Adrenal gland (tissue), 12 donors: ENCODE results near the gene PIK3IP1. TPM values are rescaled to one million over a fixed set of nuclear protein-coding genes. Genes with fewer than 3 reads are reported as not detected.

Source experiments
- DNase-seq, 7 donors: peaks; one replicate each; pipeline ENCODE4 v3.0.0-alpha.2; 2019 to 2020
- H3K27ac ChIP-seq, 5 donors: fragments of 200-600 bp; sonication (generic) in 4 of 5; 1 replicate in 3 of 5; 2 replicates in 2 of 5; pipeline versions ENCODE4 v1.5.1 to v1.8.0; 2016 to 2020; ENCODE audit warnings: mild to moderate bottlenecking in 1 of 5
- H3K27me3 ChIP-seq: fragments of 200-600 bp; 2 replicates; pipeline ENCODE4 v1.8.0; 2021
- H3K36me3 ChIP-seq, 2 donors: fragments of 200-600 bp; replicated peaks in 1 of 2; 1 replicate in 1 of 2; 2 replicates in 1 of 2; pipeline versions ENCODE4 v1.5.1 to v1.8.0; 2018 to 2022
- H3K4me1 ChIP-seq, 2 donors: fragments of 200-600 bp; replicated peaks in 1 of 2; 1 replicate in 1 of 2; 2 replicates in 1 of 2; pipeline versions ENCODE4 v1.5.1 to v1.8.0; 2018 to 2021
- H3K4me3 ChIP-seq, 4 donors: fragments of 200-600 bp; sonication (generic) in 3 of 4; one replicate each; pipeline ENCODE4 v1.5.1; 2016 to 2018
- H3K9me3 ChIP-seq, 3 donors: fragments of 200-600 bp; sonication (generic) in 1 of 3; replicated peaks in 1 of 3; 1 replicate in 2 of 3; 2 replicates in 1 of 3; pipeline versions ENCODE4 v1.5.1 to v1.8.0; 2016 to 2021
- CTCF ChIP-seq, 6 experiments: fragments of 450-650 bp in 4 of 6; fragments of 200-600 bp in 2 of 6; sonication (generic) in 1 of 6; IDR thresholded peaks; 1 replicate in 5 of 6; 2 replicates in 1 of 6; pipeline versions ENCODE4 v1.5.1 to v1.8.0; 2016 to 2021; ENCODE audit warnings: antibody characterized with exemption in 6 of 6, mild to moderate bottlenecking in 2 of 6, moderate library complexity in 1 of 6
- POLR2A ChIP-seq, 2 donors: fragments of 450-650 bp; IDR thresholded peaks; one replicate each; pipeline ENCODE4 v1.6.1; 2017; ENCODE audit warnings: antibody characterized with exemption in 2 of 2, mild to moderate bottlenecking in 2 of 2, moderate library complexity in 1 of 2
- WGBS, 4 donors: extraction: QIAGEN DNeasy Blood & Tissue Kit in 2 of 4; methylation state at CpG; one replicate each; pipeline versions ENCODE4 v1.1.5 to v1.1.7; 2013 to 2017; 5-methylcytosine and 5-hydroxymethylcytosine counted together
- intact Hi-C, 2 donors: fragments of 100-400 bp; cut with DNase I; formaldehyde crosslinking; loops; one replicate each; pipeline versions ENCODE4 v1.14.1 to v1.15.0; 2022 to 2023
- polyA plus RNA-seq, 3 donors: library from polyadenylated mRNA; stranded (reverse); fragments of 200-250 nt in 2 of 3; fragments of 350-450 nt in 1 of 3; fragmentation: Illumina TruSeq in 1 of 3; extraction: RNeasy Lipid Tissue Mini Kit (QIAGEN cat#74804) in 1 of 3; gene quantifications; one replicate each; pipeline ENCODE4 v1.2.3, GENCODE V29; 2013 to 2014
- total RNA-seq, 9 donors: library from RNA; depleted of rRNA in 4 of 9; stranded (reverse); fragments of >200 nt in 4 of 9; fragments of 120-200 nt in 1 of 9; fragmentation: NEBNext Ultra II Directional in 1 of 9; extraction: Animal tissue kit (Norgen Biotek cat#: 25700) in 1 of 9; gene quantifications; one replicate each; pipeline versions ENCODE4 v1.1.0 to v1.2.4, GENCODE V29; 2013 to 2023
- donor health status: healthy with polysubstance abuse.
- donor health status: Bipolar disorder and iron deficiency.
- donor health status: DM: yes; HTN: yes; CAD: no.
- donor health status: DM: no; HTN: no; CAD: no.
- donor health status: DM: no; HTN: no; CAD: no.
- donor health status: DM: yes; HTN: yes; CAD: no.

Gene PIK3IP1
- total and polyA plus RNA-seq, 12 donors = 12.1 to 161 (median 69.7) TPM

GRCh38 chr22:31269892-31270579 is 22.3 kb downstream of the PIK3IP1 start:
- Histone ChIP-seq H3K27ac (no peak overlapping the region), H3K9me3 (no peaks in the 10 kb centered on the region), H3K27me3 (no peaks in the 10 kb centered on the region), H3K4me3 (no peak overlapping the region), H3K4me1 (no peaks in the 10 kb centered on the region), H3K36me3 (peaks cover 0 to 42% of the 10 kb centered on the region in 2 donors)
- intact Hi-C loops = loop anchor here (5.0 to 10.0 kb wide), 3 partner anchors 55 to 65 kb away; partner anchors contain the start of gene LIMK2 (in 2 of the 2)
- TF ChIP-seq POLR2A (IDR thresholded peaks at IDR 0.05) = no peak
- no peak for TF ChIP-seq CTCF (IDR thresholded peaks at IDR 0.05)
- DNase-seq = no peak
- WGBS, 4 donors = 52 to 87% (median 70%) methylated on average over 2 to 3 of the region's 3 CpGs

GRCh38 chr22:31268281-31268680 is 24.0 kb downstream of the PIK3IP1 start:
- no peak for DNase-seq
- Histone ChIP-seq H3K9me3 (no peaks in the 10 kb centered on the region), H3K27ac (no peak overlapping the region), H3K4me3 (no peak overlapping the region), H3K4me1 (no peaks in the 10 kb centered on the region), H3K36me3 (peaks cover 0 to 37% of the 10 kb centered on the region in 2 donors), H3K27me3 (no peaks in the 10 kb centered on the region)
- 96 to 100% (median 98%) methylated on average over 1 to 2 of the region's 2 CpGs for WGBS, 4 donors
- intact Hi-C loops = no loop called here
- TF ChIP-seq CTCF (IDR thresholded peaks at IDR 0.05) = no peak
- TF ChIP-seq POLR2A (IDR thresholded peaks at IDR 0.05) = no peak

- Histone ChIP-seq H3K9me3 (no peaks in the 10 kb centered on the region), H3K27ac (no peak overlapping the region), H3K36me3 (peaks cover 0 to 66% of the 10 kb centered on the region in 2 donors), H3K4me1 (no peaks in the 10 kb centered on the region), H3K27me3 (no peaks in the 10 kb centered on the region), H3K4me3 (no peak overlapping the region)
- WGBS, 4 donors = 93 to 100% (median 97%) methylated on average over 6 of the region's 6 CpGs
- TF ChIP-seq POLR2A (IDR thresholded peaks at IDR 0.05) = no peak
- TF ChIP-seq CTCF (IDR thresholded peaks at IDR 0.05) = no peak
- peak in 1 of 7 donors; percentile 37 for DNase-seq
- intact Hi-C loops = no loop called here
These were observed 28.2 kb downstream of the PIK3IP1 start for GRCh38 chr22:31263896-31264640.

- no peak for TF ChIP-seq CTCF (IDR thresholded peaks at IDR 0.05)
- no peak for TF ChIP-seq POLR2A (IDR thresholded peaks at IDR 0.05)
- no peak for DNase-seq
- Histone ChIP-seq H3K4me1 (no peaks in the 10 kb centered on the region), H3K36me3 (peaks cover 0 to 65% of the 10 kb centered on the region in 2 donors), H3K27ac (no peak overlapping the region), H3K9me3 (no peaks in the 10 kb centered on the region), H3K4me3 (no peak overlapping the region), H3K27me3 (no peaks in the 10 kb centered on the region)
- 86 to 92% (median 89%) methylated on average over 8 to 13 of the region's 13 CpGs for WGBS, 4 donors
- intact Hi-C loops = no loop called here
These were observed 29.8 kb downstream of the PIK3IP1 start for GRCh38 chr22:31262312-31263133.
